NCI-H2029 treated with DMSO at 0.1 percent for 48 hours (cell line): ENCODE data around the gene CARNS1.
"Not testable (repeated sequence)": the region's sequence is repeated elsewhere in the genome, so short reads cannot be mapped to it uniquely, and the experiment has no call there.

Experiments
- DNase-seq: peaks from one replicate; lab custom pipeline; 2025; lab: John Stamatoyannopoulos, UW

Gene CARNS1

DNA sequence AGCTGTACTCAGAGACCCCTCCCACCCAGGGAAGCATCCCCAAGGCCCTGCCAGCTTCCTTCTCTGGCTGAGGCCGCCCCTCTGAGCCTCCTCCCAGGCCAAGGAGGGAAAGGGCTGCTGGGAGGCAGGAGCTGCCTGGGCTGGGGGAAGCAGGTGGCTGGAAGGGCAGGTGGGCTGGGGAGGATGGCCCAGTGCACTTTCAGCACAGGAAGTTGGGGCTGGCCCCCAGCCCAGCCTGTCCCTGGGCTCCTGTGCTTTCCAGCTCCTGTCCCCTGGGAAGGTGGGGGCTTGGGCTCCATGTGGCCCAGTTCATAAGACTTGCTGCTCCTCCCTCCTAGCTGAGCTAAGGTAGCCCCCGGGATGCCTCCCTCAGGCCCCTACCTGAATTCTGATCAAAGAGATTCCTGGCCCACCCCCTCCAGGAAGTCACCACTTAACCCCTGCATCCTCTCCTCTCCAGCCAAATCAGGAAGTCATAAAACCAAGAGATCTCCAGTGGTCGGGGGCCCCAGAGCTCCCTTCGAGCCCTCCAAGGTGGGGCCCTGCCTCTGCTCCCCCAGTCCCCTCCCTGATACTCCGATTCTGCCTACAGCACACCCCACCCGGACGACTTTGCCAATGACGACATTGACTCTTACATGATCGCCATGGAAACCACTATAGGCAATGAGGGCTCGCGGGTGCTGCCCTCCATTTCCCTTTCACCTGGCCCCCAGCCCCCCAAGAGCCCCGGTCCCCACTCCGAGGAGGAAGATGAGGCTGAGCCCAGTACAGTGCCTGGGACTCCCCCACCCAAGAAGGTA lies 18.7 kb upstream of the CARNS1 start:
- no peak for DNase-seq

DNA sequence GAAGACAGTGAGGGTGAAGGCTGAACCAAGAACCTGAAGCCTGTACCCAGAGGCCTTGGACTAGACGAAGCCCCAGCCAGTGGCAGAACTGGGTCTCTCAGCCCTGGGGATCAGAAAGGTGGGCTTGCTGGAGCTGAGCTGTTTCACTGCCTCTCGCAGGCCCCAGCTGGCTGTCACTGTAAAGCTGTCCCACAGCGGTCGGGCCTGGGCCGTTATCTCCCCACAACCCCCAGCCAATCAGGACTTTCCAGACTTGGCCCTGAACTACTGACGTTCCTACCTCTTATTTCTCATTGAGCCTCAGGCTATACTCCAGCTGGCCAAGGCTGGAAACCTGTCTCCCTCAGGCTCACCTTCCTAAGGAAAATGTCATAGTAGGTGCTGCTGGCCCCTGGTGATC lies 17.9 kb upstream of the CARNS1 start:
- DNase-seq: no peak

DNA sequence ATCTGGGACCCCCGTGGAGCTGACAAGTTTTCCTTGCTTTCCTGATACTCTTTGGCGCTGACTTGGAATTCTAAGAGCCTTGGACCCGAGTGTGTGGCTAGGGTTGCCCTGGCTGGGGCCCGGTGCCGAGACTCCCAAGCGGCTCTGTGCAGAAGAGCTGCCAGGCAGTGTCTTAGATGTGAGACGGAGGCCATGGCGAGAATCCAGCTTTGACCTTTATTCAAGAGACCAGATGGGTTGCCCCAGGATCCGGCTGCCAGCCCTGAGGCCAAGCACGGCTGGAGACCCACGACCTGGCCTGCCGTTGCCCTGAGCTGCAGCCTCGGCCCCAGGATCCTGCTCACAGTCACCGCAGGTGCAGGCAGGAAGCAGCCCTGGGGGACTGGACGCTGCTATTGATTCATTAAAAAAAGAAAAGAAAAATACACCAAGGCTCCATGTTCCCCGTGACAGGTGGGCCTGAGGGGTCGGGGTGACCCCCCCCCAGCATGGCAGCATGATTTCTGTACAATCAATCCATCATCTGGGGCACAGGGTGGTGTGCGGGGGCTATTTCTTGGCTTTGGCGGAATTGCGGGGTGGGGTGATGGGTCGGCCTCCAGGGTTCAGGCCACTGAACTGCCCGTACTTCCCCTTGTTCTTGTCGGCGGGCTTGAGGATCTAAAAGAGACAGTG lies 17.4 kb upstream of the CARNS1 start:
- DNase-seq: no peak

DNA sequence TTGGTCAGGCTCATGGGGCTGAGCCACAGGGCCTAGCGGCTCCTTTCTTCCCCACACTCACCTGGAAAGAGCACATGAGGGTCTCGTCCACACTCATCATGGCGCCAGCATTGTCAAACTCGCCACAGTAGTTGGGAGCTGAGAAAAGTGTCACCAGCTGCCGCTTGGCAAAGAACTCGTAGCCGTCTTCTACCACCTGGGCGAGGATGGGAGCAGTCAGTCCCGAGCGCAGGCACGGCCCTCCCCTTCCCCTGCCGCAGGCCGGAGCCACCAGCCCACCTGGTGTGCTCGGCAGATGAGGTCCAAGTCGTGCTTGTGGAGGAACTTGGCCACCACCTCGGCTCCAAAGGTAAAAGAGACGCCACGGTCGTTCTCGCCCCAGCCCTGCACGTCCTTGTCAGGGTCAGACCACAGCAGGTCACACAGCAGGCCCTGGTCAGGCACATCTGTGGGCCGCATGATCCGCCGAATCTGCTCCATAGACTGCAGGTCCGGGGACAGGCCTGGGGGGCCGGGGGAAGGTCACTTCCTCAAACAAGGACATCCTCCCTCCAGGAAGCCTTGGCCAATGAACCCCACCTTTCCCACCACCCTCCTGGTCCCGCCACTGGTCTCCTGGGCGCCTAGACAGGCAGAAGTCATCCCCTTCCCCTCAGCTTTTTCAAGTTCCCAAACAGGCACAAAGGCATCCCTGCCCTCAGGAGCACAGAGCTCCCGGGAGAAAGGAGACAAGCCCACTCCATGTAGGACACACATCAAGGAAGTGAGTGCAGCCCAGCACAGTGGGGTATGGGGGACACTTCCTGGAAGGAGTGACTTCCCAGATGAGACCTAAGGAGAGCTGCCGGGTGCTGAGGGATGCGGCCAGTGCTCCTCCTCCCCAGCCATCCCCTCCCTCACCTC lies 16.6 kb upstream of the CARNS1 start:
- no peak for DNase-seq

DNA sequence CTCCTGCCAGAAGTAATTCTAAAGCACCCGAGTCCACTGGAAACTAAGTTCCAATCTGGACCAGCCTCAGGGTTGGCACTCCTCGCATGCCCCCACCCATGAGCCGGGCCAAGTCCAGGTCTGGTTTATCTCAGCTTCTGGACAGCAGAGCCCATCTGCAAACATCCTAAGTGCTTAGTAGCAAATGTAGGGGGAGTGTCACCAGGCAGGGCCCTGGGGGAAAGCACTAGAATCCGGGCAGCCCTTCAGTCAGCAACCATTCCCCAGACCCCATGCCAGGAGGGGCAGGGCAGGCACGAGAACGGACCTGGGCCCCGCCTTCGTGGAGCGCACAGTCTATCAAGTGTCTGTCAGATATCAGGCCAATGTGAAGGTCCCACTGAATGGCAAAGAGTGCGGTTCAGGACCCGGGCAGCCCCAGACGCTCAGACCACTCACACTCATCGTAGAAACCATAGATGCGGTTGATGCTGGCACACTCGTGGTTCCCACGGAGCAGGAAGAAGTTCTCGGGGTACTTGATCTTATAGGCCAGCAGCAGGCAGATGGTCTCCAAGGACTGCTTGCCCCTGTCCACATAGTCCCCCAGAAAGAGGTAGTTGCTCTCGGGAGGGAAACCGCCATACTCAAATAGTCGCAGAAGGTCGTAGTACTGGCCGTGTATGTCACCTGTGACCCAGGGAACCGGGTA lies 15.1 kb upstream of the CARNS1 start:
- no peak for DNase-seq

DNA sequence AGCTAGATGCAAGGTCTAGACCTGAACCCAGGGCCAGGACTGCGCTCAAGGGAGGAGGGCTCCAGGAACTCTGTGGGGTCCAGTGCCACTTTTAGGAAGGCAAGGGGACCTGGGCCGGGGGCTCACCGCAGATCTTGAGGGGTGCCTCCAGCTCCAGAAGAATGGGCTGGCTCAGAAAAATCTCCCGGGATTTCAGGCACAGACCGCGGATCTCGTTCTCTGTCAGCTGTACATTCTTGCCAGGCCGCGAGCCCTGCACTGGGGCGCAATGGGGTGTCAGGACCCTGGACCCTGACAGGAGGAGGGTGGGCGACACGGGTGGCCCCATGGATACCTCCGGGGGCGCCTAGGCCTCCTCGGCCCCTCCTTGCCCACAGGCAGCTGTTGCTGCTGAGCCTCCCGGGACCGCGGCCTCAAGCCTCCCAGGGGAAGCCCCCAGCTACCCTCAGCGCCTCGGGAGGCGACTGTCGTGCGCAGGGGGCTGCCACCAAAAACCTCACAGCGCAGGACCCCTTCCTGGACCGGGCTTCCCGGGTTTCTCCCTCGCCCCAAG lies 14.5 kb upstream of the CARNS1 start:
- no peak for DNase-seq

DNA sequence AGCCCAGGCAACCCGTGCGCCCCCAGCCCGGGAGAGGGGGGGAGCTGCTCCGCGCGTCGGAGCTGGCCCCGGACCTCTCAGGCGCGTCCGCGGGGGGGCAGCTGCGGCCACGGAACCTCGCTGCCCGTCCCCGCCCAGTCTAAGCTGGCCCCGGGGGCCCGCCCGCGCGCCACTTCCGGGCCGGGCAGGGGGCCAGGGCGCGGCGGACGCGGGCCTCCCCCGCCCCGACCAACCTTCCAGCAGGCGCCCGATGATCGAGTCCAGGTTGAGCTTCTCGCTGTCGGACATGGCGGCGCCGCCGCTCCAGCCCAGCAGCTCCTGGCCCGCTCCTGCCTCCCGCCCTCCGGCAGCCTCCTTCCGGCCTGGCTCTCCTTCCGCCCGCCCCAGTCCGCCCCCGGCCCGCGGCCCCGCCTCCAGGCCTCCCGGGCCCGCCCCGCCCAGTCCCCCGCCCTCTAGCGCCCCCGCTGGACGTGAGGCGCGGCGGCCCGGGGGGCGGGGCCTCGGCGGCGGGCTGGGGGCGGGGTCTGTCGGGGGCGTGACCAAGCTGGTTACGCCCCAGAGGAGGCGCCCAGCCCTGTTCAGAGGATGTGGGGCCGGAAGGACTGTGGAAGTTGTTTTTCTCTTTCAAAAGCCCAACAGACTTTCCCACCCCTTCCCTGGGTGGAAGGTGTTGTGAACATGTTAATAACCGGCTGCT lies 13.8 kb upstream of the CARNS1 start, which contains the start of gene PPP1CA:
TSS of gene PPP1CA (minus strand) at position 364 of the 697 bp plus-strand sequence. CDS start at position 288, 76 bp downstream.
- peak; percentile 76 for DNase-seq

DNA sequence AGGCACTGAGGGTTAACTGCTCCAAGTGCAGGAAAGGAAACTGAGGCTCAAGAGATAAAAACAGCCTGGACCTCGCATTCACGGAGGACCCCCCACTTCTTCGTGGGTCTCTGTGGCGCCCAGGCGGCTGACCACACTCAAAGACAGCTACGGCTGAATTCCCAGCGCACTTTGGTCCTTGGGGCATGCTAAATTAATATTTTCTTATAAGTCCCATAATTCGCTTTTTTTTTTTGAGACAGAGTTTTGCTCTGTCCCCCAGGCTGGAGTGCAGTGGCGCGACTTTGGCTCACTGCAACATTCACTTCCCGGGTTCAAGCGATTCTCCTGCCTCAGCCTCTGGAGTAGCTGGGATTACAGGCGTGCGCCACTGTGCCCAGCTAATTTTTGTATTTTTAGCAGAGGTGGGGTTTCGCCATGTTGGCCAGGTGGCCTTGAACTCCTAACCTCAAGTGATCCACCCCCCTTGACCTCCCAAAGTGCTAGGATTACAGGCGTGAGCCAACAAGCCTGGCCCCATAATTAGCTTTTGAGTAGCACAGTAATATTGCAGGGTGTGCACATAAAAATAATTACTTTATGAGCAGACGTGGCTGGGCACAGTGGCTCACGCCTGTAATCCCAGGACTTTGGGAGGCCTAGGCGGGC lies 13.2 kb upstream of the CARNS1 start:
- DNase-seq: not testable (repeated sequence)

DNA sequence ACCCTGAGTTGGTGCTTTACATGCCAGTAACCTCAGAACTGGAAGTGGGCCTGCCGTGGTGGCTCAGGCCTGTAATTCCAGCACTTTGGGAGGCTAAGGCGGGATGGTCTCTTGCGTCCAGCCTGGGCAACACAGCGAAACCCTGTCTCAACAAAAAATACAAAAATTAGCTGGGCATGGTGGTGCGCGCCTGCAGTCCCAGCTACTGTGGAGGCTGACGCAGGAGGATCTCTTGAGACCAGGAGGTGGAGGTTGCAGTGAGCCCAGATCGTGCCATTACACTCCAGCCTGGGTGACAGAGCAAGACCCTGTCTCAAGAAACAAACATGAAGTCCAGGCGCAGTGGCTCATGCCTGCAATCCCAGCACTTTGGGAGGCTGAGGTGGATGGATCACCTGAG lies 12.4 kb upstream of the CARNS1 start:
- DNase-seq: not testable (repeated sequence)

DNA sequence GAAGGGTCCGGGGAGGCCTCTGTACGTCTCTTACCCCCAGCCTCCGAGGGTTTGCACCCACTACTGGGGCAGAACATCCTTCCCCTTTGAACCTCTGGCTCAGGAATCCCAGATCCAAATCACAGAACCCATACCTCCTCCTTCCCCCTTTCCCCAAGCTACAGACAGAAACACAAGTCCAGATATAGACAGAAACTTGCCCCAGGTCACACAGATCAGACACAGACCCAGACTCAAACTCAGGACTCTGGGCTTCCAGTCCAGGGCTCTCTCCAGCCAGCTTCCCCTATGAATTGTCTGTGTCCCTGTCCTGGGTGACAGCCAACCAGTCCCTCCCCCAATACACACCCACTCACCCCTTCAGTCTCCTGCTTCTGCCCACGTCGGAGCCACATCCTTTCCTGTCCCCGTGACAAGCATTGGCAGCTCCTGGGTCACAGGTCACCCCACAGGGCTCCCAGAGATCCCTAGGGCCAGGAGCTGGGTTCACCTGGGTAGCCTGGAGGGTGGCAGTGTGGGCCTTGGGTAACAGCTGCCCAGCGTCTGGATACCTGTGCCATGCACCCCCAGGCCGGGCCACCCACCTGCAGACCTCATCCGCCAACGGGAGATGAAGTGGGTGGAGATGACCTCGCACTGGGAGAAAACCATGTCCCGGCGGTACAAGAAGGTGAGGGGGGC lies 10.8 kb upstream of the CARNS1 start:
- DNase-seq: no peak

DNA sequence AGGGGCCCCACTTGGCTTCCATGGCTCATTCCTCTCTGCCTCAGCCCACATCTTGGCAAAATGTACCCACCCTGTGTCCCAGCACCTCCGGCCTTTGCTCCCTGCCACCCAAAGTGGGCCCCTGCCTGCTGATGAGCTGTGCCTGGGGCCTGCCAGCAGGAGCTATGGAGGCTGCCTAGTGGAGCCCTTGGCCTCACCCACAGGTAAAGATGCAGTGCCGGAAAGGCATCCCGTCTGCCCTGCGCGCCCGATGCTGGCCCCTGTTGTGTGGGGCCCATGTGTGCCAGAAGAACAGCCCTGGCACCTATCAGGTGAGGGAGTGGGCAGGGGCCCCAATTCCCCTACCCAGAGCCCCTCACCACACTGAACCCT lies 10.3 kb upstream of the CARNS1 start:
- no peak for DNase-seq

DNA sequence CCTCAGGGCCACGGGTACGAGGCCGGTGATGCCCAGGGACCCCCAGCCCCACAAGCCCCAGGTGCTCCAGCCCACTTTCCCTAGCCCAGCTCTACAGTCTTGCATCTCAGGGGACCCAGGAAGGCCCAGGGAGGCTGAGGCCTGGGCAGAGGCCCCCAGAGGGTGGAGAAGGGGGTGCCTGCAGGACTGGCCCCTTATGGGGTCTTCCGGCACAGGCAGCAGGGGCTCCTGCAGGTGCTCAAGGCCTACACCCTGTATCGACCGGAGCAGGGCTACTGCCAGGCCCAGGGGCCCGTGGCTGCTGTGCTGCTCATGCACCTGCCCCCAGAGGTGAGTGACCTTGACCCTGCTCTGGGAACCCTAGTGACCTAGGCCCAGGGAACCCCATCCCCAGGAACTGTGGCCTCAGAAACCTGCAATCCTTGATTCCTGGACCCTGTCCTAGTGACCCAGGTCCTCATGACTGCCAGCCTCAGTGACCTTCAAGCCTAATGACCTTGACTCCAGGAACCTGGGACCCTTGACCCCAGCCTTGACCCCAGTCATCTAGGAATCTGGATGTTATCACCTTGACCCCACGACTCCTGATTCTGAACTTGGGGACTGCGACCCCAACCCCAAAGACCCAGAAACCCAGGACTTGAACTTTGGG lies 9.7 kb upstream of the CARNS1 start:
- DNase-seq: no peak

DNA sequence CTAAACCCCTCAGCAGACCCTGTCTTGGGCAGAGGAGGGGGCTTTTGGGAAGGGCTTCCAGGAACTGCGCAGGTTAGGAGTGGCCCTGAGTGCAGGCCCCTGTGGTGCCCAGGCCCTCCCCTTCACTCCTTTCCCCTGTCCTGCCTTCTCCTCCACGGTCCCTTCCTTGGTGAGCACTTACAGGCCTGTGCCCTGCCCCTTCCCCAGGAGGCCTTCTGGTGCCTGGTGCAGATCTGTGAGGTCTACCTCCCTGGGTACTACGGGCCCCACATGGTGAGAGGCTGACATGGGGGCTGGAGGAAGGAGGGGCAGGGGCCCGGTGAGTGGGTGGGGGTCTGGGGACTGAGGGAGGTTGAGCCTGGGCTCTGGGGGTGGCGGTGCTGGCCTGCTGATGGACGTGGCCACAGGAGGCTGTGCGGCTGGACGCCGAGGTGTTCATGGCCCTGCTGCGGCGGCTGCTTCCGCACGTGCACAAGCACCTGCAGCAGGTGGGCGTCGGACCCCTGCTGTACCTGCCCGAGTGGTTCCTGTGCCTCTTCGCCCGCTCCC lies 9.0 kb upstream of the CARNS1 start:
- no peak for DNase-seq

DNA sequence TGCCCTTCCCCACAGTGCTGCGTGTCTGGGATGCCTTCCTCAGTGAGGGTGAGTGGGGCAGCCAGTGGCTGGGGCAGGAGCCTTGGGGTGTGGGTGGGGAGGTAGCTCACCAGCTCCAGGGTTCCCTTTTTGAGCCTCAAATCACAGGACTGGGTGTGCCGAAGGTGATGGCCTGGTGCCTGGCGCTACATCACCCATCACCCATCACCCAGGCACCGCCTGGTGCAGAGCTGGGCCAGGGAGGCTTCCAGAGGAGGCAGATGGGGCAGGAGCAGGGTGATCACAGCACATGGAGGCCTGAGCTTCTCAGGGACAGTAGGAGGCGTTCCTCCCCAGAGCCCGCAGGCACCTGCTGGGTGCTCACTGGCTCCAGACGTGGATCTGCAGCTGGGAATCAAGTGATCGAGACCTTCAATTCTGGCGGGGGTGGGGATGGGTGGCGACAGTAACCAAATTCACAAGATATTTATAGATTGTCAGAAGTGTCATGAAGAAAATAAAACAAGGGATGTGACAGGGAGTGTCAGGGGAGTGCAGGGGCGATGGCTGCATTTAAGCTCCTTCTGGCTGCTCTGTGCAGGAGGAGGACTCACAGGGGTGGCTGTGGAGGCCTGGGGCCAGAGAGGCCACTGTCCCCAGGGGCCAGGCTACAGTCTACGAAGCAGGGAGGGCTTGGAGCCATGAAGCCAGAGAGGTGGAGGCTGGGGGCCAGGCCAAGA lies 8.3 kb upstream of the CARNS1 start:
- no peak for DNase-seq

DNA sequence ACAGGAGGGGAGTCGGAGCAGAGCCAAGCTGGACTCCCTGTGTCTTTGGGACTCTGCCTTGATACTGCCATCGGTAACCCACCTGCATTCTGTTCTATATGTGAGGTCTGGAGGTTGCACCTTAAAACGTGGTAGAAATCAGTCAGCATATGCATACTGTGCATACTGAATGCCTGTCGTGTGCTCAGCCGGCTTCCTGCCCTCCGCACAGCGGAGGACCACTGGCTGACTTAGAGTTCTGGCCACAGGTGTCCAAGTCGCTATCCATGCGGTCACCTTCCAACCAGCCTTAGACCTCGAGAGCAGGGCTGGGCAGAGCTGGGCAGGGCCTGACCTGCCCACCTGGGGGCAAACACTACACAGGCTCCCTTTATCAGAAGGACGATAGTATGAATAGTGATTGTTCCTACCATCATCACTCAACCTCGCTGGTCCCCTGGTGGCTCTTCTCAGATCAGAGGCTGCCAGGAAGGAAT lies 7.8 kb upstream of the CARNS1 start:
- DNase-seq: no peak

DNA sequence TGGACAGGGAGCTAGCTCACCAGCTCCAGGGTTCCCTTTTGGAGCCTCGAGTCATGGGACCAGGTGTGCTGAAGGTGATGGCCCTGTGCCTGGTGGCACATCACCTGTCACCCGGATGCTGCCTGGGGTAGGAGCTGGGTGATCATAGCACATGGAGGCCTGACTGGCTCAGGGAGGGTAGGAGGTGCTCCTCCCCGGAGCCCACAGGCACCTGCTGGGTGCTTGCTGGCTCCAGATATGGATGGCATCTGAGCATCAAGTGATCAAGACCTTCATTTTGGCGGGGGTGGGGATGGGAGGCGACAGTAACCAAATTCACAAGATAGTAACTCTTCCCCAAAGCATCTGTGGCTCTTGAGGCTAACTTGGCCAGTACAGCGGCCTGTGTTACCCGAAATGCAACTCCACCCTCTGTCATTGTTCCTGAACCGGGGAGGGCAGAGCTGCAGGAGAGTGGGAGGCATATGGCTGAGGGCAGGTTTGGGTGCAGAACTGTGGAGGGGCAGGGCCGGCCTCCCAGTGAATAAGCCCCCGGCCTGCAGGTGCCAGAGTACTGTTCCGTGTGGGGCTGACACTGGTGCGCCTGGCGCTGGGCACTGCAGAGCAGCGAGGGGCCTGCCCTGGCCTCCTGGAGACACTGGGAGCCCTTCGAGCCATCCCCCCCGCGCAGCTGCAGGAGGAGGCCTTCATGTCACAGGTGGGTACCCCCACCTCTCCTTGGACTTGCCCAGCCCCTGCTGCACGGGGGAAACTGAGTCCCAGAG lies 6.9 kb upstream of the CARNS1 start:
- no peak for DNase-seq

DNA sequence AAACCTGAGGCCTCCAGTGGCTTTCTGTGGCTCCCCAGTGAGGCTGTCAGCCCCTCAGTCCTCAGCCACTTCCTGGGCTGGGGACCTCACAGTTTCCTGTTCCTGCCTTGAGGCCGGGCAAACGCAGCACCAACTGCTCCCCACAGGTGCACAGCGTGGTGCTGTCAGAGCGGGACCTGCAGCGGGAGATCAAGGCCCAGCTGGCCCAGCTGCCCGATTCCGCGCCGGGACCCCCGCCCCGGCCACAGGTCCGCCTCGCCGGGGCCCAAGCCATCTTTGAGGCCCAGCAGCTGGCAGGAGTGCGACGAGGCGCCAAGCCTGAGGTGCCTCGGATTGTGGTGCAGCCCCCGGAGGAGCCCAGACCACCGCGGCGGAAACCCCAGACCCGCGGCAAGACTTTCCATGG lies 6.2 kb upstream of the CARNS1 start:
- no peak for DNase-seq
